ENCODE data around the gene KIF16B. TPM values are rescaled to one million over a fixed set of nuclear protein-coding genes. Genes with fewer than 3 reads are reported as not detected.

The KIF16B gene
- total and polyA plus RNA-seq, 2 of the 13 experiments (the other 11 are each of a cell fraction or from before 2014, with no cell fraction given): 6.9 to 18.0 TPM

DNA sequence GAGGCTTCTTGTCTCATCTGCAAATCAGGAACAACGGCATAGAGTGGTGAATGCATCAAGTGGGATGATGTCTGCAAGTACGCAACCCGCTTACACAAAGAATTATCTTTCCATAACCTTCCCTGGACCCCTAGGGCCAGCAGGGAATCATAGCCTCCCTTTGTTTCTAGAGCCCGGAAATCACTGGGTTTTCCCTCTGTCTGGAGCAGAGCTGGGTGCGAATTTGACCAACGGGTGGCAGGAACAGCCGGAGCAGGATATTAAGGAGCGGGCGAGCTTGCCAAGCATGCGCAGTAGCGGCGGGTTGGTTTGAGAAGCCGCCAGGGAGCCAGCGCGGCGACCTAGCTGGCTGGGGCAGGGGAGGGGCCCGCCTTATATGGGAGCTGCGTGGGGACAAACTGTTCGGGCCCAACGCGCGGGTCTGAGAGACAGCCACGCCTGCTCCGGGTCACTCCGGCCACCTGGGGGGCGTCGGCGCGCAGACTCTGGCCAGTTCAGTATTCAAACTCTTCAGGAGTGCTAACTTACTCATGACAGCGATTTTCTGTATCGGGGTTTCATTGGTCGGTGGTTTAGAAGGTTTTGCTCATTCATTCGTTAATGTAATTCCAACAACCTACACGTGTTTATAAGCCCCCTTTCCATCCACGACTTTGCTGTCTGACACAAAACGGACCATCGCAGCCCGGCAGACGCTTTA lies 1.6 kb upstream of the KIF16B start (continued):
- TF ChIP-seq, protein P1, sequence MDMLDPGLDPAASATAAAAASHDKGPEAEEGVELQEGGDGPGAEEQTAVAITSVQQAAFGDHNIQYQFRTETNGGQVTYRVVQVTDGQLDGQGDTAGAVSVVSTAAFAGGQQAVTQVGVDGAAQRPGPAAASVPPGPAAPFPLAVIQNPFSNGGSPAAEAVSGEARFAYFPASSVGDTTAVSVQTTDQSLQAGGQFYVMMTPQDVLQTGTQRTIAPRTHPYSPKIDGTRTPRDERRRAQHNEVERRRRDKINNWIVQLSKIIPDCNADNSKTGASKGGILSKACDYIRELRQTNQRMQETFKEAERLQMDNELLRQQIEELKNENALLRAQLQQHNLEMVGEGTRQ (IDR thresholded peaks at IDR 0.05; ENCODE audit: low read depth, low read length): no peak
- TF ChIP-seq, protein P1 (CRISPR knock-in tag; IDR thresholded peaks at IDR 0.05; ENCODE audit: borderline replicate concordance): peak; percentile 86; the same call in 1 of the 2 replicates
- TF ChIP-seq, protein P2, sequence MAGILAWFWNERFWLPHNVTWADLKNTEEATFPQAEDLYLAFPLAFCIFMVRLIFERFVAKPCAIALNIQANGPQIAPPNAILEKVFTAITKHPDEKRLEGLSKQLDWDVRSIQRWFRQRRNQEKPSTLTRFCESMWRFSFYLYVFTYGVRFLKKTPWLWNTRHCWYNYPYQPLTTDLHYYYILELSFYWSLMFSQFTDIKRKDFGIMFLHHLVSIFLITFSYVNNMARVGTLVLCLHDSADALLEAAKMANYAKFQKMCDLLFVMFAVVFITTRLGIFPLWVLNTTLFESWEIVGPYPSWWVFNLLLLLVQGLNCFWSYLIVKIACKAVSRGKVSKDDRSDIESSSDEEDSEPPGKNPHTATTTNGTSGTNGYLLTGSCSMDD (CRISPR knock-in tag; IDR thresholded peaks at IDR 0.05): no peak
- TF ChIP-seq SYNCRIP (IDR thresholded peaks at IDR 0.05; ENCODE audit: insufficient read depth, low read depth, low read length) (no peak), ATF7 (IDR thresholded peaks at IDR 0.05) (no peak), ATF7 (CRISPR knock-in tag; IDR thresholded peaks at IDR 0.05) (no peak), ZNF225 (CRISPR knock-in tag; IDR thresholded peaks at IDR 0.05) (no peak; the same call in 1 of the 2 replicates), SP2 (CRISPR knock-in tag; IDR thresholded peaks at IDR 0.05) (no peak; the same call in none of the 2 replicates), NR2F1 (CRISPR knock-in tag; IDR thresholded peaks at IDR 0.05) (peak in 1 of 2 experiments; percentile 44; a peak in 1 of 4 replicates), KLF11 (CRISPR knock-in tag; IDR thresholded peaks at IDR 0.05) (peak; percentile 61; the same call in 1 of the 2 replicates)
- TF ChIP-seq, protein P3, sequence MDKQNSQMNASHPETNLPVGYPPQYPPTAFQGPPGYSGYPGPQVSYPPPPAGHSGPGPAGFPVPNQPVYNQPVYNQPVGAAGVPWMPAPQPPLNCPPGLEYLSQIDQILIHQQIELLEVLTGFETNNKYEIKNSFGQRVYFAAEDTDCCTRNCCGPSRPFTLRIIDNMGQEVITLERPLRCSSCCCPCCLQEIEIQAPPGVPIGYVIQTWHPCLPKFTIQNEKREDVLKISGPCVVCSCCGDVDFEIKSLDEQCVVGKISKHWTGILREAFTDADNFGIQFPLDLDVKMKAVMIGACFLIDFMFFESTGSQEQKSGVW (CRISPR knock-in tag; IDR thresholded peaks at IDR 0.05; ENCODE audit: borderline replicate concordance): no peak
- TF ChIP-seq, protein P4, sequence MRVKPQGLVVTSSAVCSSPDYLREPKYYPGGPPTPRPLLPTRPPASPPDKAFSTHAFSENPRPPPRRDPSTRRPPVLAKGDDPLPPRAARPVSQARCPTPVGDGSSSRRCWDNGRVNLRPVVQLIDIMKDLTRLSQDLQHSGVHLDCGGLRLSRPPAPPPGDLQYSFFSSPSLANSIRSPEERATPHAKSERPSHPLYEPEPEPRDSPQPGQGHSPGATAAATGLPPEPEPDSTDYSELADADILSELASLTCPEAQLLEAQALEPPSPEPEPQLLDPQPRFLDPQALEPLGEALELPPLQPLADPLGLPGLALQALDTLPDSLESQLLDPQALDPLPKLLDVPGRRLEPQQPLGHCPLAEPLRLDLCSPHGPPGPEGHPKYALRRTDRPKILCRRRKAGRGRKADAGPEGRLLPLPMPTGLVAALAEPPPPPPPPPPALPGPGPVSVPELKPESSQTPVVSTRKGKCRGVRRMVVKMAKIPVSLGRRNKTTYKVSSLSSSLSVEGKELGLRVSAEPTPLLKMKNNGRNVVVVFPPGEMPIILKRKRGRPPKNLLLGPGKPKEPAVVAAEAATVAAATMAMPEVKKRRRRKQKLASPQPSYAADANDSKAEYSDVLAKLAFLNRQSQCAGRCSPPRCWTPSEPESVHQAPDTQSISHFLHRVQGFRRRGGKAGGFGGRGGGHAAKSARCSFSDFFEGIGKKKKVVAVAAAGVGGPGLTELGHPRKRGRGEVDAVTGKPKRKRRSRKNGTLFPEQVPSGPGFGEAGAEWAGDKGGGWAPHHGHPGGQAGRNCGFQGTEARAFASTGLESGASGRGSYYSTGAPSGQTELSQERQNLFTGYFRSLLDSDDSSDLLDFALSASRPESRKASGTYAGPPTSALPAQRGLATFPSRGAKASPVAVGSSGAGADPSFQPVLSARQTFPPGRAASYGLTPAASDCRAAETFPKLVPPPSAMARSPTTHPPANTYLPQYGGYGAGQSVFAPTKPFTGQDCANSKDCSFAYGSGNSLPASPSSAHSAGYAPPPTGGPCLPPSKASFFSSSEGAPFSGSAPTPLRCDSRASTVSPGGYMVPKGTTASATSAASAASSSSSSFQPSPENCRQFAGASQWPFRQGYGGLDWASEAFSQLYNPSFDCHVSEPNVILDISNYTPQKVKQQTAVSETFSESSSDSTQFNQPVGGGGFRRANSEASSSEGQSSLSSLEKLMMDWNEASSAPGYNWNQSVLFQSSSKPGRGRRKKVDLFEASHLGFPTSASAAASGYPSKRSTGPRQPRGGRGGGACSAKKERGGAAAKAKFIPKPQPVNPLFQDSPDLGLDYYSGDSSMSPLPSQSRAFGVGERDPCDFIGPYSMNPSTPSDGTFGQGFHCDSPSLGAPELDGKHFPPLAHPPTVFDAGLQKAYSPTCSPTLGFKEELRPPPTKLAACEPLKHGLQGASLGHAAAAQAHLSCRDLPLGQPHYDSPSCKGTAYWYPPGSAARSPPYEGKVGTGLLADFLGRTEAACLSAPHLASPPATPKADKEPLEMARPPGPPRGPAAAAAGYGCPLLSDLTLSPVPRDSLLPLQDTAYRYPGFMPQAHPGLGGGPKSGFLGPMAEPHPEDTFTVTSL (CRISPR knock-in tag; IDR thresholded peaks at IDR 0.05; ENCODE audit: borderline replicate concordance): no peak
- TF ChIP-seq, protein P5, sequence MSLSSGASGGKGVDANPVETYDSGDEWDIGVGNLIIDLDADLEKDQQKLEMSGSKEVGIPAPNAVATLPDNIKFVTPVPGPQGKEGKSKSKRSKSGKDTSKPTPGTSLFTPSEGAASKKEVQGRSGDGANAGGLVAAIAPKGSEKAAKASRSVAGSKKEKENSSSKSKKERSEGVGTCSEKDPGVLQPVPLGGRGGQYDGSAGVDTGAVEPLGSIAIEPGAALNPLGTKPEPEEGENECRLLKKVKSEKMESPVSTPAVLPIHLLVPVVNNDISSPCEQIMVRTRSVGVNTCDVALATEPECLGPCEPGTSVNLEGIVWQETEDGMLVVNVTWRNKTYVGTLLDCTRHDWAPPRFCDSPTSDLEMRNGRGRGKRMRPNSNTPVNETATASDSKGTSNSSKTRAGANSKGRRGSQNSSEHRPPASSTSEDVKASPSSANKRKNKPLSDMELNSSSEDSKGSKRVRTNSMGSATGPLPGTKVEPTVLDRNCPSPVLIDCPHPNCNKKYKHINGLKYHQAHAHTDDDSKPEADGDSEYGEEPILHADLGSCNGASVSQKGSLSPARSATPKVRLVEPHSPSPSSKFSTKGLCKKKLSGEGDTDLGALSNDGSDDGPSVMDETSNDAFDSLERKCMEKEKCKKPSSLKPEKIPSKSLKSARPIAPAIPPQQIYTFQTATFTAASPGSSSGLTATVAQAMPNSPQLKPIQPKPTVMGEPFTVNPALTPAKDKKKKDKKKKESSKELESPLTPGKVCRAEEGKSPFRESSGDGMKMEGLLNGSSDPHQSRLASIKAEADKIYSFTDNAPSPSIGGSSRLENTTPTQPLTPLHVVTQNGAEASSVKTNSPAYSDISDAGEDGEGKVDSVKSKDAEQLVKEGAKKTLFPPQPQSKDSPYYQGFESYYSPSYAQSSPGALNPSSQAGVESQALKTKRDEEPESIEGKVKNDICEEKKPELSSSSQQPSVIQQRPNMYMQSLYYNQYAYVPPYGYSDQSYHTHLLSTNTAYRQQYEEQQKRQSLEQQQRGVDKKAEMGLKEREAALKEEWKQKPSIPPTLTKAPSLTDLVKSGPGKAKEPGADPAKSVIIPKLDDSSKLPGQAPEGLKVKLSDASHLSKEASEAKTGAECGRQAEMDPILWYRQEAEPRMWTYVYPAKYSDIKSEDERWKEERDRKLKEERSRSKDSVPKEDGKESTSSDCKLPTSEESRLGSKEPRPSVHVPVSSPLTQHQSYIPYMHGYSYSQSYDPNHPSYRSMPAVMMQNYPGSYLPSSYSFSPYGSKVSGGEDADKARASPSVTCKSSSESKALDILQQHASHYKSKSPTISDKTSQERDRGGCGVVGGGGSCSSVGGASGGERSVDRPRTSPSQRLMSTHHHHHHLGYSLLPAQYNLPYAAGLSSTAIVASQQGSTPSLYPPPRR (CRISPR knock-in tag; IDR thresholded peaks at IDR 0.05; ENCODE audit: borderline replicate concordance): peak; percentile 62; the same call in 1 of the 2 replicates
